HS-27A (cell line): Measurements from ENCODE around the gene SNCAIP.

Source experiments
- DNase-seq: peaks from one replicate; pipeline ENCODE4 v3.0.0-alpha.2; 2012; ENCODE audit warnings: low read depth, missing footprints

Gene SNCAIP

DNA sequence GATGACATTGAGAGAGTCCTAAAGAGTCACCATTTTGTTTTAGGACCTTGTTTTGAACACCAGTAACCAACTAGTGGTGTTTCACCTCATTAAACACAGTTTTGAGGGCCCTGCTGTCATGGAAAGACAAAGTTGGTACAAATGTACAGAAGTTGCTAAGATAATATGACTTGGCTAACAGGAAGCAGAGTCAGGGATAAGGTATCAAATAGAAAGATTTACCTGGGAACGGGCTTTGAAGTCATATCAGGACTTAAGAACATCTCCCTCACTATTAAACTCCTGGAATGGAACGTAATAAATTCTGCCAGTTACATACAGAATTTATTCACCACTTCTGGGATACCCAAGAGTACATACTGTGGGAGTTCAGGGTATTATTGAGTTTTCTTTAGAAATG is 115.6 kb downstream of the SNCAIP start:
- DNase-seq, result no peak

DNA sequence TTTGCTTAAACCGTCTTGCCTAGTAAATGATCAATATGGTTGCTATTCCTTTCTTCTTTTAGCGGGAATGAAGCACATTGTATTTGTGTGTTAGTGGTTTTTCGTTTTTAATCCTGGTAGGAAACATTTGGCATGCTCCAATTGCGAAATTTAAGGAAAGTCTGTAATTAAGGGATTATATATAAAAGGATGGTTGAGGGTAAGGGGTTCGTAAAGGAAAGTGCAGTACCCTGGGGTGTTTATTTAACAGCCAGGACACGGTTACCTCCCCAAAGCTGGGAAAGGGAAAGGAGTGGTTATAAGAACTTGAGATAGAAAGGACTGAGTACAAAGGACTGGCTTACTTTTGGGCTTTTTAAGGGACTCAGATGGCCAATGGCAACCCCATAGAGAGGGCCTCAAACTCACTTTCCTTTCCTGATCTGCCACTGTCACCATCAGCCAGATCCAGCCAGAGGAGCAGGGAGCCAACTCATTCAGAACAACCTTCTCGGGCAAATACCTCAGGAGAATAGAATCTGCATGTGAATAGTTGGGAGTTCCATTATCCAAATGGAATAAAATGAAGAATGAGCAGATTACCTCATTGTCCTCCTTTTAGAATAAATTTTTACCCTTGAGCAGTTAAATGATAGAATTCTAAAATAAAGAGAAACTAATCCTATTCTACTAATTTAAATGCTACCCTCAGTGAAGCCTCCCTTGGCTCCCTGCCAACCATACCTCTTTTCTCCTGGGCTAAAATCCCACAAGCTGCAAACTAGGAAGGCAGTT is 117.7 kb downstream of the SNCAIP start:
- DNase-seq, result no peak

DNA sequence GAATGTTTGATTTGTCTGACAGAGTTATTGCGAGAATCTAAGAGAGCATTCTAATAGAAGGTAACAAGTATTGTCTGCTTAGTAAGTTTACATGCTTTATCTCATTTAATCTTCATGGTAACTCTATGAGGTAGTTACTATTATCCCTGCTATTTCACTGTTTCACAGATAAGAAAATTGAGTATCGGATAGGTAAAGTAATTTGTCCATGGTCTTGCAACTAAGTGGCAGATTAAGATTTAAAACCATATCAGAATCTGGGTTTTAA is 118.2 kb downstream of the SNCAIP start:
- no peak for DNase-seq

DNA sequence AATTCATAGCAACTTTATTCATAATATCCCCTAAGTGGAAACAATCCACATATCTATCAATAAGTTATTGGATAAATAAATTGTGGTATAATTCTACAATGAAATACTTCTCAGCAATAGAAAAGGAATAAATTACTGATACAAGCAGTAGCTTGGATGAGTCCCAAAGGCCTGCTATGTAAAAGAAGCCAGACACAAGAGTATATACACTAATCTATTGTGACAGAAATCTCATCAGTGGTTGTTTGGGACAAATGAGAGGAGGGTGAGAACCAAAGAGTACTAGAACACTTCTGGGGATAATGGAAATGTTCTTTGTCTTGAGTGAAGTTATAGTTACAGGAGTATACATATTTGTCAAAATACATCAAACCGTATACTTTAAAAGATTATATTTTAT is 119.3 kb downstream of the SNCAIP start:
- DNase-seq, result no peak

DNA sequence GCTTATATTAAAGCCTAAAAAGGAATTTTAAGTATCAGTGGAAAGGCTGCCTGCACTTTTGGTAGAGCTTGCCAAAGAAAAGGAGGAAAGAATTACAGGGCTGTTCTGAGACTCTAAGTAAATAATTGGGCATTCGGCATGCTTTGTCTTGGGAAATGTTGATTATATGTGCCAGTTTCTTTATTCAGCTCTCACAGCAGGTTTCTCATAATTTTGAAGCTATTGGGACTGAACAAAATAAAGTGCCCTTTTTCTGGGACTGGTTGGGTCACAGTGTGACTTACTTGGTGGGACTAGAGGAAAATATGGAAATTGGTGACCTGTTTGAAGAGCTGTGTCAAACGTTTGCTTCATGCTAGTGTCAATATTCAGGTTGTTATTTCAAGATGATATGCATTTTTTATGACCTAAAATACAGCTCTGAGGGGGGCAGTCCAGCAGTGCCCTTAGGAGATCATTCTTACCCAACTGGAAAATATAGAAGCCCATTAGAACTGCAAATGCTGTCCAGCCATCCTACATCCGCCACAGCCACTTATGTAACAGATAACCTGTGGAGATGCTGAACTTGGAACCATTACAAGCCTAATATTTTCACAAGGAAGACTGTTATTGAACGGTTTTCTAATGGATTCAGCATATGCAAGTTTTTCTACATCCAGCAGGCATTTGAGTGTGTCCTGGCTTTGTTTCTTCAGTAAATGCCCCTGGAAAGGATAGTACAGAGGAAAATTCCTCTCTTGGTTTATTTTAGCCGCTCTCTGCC is 122.4 kb downstream of the SNCAIP start:
- DNase-seq, result no peak

DNA sequence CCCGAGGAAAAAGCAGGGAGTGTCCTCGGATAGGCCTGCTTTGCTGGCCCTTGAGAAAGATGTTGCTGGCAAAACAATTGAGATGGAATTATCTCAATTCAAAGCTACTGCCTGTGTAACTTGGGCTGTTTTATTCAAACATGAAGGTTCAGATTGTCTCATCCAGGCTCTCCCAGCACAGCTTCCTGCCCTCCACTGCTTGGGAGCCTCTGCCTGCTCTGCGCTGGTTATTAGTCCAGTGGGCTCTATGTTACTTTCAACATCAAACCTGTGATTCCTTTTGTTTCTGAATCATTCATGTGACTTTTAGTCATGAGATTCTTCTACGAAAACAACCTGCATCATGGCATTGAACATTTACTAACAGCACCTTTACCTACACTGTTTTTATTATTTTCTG is 123.2 kb downstream of the SNCAIP start:
- DNase-seq, result no peak

DNA sequence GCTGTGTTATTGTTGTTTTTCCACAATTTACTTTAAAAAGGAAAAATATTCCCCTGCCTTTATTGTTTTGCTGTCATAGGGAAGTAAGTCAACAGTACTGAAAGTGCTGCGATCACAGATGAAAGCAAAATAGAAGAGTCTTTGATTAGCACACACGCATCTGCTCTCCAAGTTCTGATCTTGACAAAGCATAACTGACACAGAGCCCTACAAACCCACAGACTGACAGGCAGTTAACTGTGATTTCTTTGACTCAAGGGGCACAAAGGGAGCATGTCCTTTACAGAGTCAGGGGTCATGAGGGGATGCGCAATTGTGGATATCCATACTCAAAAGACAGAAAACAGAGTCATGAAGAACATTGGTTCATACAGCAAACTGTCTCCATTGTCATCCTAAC is 123.7 kb downstream of the SNCAIP start:
- DNase-seq, result no peak

DNA sequence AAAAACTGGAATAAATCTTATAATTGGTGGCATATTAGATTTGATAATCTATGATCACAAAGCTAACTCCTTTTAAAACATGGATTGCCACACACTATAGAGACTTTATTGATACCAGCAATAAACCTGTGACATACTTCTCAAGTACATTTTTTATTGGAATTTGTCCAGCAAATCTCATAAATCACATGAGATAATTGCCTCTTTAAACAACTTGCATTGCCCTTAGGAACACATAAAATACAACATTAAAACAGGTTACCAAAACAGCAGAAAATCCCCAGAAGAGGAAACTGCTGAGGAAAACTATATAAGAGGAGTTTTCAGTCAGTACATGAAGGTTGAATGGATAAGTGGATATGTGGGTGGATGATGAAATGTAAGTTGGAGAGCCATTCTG is 124.6 kb downstream of the SNCAIP start:
- DNase-seq, result no peak

DNA sequence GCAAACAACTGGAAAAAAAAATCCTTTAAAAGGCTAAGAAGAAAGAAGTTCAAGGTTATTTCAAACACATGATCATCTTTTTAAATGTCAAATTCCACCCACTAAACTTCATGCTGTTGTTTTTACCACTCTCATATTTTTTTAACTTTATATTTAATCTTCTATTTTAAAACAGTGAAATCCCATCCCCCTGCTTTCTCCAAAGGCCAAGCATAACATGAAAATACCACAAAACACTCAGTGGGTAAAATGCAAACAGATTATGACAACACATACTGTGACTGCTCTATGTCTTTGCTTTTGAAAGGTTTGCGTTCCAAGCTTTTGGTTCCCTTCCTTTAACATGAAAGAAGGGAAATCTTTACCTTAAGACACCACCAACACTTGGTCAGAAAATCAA is 127.6 kb downstream of the SNCAIP start:
- DNase-seq, result no peak

DNA sequence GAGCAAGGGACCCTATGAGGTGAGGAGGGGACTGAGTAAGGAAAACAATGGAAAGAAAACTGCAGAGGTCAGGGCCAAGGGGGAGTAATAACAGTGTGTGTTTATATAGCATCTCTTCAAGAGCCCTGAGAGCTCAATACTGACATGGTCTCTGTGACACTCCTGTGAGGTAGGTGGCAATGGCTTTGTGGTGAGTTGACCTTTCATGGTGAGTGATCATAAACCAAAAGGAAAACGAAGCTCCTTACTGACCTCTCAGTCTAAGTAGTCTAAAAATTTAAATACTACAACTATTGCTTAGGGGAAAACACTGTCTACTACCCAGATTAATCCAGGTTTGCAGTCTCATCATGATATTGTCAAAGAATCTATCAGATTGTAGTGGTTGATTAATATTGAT is 130.9 kb downstream of the SNCAIP start:
- no peak for DNase-seq

DNA sequence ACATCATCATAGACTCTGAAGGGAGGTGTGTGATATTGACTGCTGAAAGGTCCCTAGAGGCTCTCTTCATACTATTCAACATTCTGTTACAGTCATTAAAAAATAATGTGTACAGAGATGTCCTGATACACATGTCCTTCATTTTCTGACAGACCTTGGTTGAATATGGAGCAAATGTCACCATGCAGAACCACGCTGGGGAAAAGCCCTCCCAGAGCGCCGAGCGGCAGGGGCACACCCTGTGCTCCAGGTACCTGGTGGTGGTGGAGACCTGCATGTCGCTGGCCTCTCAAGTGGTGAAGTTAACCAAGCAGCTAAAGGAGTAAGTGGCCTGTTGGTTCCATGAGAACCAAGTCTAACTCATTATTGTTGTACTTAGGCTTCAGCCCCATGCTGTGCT is 132.4 kb downstream of the SNCAIP start:
- DNase-seq, result no peak

DNA sequence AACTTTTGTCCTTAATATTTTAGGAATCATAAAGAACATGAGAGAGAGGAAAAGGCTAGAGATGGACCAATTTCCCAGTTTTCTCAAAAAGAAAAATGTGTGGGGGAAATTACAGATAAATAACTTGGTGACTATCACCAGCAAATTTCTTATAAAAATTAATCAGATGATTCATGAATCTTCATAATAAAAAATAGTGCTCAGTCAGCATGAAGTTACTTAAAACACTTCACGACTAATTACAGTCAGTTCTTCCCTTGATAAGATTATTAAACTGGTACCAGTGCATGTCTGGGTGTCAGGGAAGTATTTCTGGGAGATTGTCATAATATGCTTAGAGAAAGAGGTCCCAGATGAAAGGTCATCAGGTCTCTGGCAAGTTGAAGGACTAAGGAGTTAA is 133.0 kb downstream of the SNCAIP start:
- no peak for DNase-seq

DNA sequence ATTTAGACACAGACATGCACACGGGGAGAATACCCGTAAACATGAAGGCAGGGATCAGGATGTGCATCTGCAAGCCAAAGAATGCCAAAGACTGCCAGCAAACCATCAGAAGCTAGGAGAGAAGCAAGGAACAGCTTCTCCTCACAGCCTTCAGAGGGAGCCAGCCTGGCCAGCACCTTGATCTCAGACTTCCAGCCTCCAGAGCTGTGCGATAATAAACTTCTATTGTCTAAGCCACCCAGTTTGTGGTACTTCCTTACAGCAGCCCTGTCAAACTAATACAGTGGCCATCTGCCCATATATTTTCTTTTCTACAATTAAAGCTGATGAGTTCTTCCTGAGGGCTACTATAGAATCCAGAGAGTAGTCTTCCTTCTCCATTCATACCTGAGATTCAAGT is 135.0 kb downstream of the SNCAIP start:
- no peak for DNase-seq

DNA sequence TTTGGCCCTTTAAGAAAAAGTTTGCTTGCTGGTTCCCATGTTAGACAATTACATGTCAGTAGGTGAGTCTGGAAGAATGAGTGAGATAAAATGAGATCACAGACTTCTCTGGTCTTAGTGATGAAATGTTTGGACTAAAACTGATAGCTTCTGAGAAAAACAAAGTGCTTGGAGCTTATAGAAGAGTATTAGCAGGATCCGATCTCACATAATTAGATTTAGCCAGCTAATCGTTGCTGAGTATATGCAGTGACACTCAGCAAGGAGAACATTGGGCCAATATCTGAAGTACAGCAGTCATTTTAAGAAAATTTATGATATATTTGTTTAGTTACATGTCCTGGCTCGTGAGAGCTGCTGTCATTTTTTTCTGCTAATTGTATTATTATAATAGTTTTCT is 135.8 kb downstream of the SNCAIP start:
- DNase-seq, result no peak

DNA sequence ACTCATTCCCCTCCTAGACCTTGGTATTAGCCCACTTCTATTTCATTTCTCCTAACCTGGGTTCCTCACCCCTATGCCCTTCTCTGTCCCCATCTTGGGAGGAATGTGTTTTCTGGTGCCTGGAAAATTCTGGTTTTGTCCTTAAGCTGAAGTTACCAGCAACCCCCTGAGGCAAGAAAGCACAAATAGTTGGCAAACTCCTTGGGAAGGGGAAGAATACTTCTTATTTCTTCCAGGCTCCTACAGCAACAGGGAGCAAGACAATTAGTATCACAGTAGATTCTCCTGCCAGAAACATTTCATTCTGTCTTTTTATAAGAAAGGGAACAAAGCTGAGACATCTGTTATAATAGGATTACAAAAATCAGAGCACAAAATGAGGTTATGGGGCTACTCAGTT is 142.5 kb downstream of the SNCAIP start:
- DNase-seq, result no peak

DNA sequence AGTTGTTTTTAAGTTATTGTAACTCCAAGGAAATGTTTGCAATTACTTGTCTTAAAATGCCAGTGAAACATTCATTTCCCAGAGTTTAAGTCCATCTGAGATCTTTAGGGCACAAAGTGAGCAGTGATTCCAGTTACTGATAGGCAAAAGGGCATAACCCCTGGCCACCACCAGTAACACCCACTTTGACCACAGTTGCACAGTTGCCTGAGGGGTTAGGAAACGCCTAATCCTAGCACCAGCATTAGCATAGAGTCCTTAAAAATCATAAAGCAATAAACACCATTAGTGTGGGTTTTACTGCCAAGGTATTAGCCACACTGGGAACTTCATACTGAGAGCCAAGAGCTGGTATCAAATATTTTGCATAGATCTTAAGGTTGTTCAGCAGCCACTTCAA is 143.9 kb downstream of the SNCAIP start:
- no peak for DNase-seq

DNA sequence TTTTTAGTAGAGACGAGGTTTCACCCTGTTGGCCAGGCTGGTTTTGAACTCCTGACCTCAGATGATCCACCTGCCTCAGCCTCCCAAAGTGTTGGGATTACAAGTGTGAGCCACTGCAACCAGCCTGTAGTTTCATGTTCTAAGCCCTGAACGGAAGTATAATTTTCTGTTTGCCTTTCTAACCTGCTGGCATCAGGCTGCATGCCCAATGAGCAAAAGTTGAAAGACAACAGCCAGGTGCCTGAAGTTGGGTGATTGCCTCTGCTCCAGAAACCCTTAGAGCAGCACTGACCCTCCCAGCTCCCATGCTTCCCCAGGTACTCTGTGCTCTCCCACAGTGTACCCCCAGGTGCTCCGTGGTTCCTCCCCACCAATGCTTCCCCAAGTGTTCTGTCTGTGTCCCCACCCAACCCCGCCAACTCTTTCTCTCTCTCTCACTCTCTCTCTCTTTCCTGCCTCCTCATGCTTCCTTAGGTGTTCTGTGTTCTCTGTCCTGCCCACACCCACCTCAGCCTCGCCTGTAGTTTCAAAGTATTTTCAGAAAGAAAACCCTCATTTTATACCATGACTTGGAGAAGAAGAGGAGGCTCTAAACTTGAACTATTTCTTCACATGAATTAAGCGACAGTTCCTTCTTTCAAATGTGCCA is 145.3 kb downstream of the SNCAIP start:
- no peak for DNase-seq

DNA sequence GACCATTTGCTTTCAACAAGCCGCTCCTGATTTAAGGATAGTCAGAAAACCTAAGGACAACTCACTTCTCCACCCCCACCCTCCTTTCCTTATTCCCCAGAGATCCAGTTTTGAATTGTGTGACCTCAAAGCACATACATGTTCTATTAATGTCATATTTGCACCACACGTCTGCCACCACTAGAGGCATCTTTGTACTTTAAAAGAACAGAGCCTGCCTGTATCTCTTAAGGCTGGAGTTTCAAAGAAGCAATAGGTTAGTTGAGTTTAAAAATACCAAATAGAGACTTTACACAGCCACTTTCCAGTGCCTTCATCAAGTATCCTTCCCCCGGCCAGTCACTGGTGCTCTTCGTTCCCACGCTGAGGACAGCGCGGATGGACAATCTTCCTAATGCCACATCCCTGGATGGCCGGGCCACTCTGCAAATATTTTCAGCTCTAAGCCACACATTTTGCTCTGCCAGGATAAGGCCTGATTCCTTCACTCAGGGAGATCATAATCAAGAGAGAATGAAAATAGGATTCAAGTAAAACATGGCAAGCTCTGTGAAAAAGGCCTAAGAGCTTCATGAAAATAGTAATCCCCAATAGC is 146.3 kb downstream of the SNCAIP start:
- DNase-seq, result no peak

DNA sequence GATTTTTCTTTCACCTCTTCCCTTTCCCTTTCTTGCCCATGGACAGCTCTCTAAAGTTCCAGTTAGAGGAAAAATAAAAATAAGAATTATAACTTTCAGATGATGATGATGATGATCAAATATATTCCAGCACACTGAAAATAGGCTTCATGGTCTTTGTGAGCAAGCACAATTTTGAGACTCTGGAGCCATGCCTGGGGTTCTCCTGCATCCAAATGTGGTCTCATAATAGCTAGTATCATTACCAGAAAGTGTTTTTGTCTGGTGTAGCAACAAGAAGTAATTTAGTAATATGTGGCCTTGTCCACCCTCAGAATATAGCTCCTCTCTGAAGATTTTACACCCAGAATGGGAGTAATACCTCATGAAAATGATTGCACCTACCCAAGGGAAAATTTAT is 150.4 kb downstream of the SNCAIP start:
- DNase-seq, result no peak

DNA sequence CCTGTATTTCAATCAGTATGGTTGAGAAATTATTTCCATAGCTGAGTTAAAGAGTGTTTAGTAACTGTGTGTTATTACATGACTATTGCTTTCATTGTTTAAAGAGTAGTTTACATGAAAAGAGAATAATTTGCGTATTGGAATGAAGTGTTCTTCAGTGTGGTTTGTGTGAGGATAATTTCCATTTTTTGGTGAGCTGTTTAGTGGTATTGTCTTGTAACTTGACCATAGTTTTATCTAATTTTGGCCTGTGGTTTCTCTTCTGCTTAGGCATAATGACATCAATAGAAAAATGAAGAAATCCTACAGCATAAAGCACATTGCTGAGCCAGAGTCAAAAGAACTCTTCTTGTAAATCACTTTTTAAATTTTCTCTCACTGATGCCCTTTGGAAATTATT is 151.2 kb downstream of the SNCAIP start:
- no peak for DNase-seq

DNA sequence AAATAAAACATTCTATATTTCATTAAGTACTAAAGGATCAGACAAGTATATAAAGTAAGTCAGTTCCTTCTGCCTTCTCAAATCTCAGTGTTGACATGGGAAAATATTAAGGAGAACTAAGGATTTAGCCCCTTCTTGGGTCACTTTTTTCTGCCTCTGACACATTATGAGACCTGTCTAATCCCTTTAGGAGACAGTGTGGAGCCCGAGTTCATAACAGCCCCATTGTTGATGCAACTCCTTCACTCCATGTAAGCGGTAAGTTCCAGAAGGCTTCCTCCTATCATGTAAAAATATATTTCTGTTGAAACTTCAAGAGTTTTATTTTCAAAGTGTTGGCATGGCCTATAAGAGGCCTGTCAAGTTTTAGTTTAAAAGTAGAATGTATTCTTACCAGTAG is 152.2 kb downstream of the SNCAIP start:
- no peak for DNase-seq

DNA sequence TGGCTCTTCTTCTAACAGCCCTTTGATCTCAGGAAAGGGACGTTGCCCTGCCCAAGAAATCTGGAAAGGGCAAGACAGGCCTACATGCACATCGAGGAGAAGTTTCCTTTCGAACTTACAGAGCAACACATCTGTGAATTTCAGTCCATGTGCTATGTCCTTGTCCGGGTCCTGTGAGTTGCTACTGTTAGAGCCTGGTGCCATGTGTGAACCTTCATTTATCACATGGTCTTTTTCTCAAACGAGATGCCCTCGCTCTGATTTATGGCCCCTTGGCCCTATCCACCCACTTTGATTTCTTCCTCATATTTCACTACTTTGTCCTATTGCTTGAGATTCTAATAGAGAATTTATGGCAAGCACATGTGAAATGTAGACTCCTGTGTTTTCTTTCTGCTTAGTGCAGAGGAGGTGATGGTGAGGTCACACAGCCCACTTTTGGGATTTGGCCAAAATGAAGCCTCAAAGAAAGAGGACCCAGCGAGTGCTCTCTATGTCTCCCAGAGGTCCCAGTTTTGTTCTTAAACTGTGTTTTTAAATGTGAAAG is 153.1 kb downstream of the SNCAIP start:
- no peak for DNase-seq

DNA sequence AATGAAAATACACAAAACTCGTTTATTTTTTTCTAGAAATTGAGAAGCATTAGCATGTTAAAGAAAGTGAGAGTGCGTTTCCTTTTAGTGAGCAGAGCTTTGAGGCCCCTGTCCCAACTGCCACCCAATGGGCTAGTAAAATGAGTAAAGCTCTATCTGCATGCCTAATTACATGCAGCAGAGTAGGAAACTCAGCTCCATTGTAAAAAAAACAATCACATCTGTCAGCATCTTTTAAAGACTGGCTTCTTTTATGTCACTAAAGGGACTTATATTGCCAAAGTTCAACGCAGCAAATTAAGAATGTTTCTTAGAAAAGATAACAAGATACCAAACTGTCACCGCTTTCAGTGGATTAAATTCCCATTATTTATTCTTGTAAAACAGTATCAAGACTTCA is 154.0 kb downstream of the SNCAIP start:
- DNase-seq, result no peak
